Naive thymus-derived CD8-positive, alpha-beta T cell (primary cell): Measurements from ENCODE around the gene GPC4. TPM values are rescaled to one million over a fixed set of nuclear protein-coding genes. Genes with fewer than 3 reads are reported as not detected.

Source experiments
- ATAC-seq, 2 donors: fragments of 150-1000 bp; cut with Tn5 transposase in 1 of 2; sonication (Bioruptor Pico), chemical (Tn5 transposase) in 1 of 2; 1 replicate in 1 of 2; 2 replicates in 1 of 2; pipeline ENCODE4 v1.10.0; 2021; ENCODE audit warnings: mild to moderate bottlenecking in 2 of 2, moderate library complexity in 2 of 2
- POLR2A ChIA-PET: fragments of 350-600 bp; sonication (Branson Sonifier 250); formaldehyde crosslinking; loops from one replicate; lab custom pipeline; 2021; ENCODE audit warnings: antibody characterized with exemption; lab: Charles Lee
- DNase-seq, 10 donors: peaks; one replicate each; pipeline versions ENCODE4 v3.0.0 to v3.0.0-alpha.2; 2020 to 2022
- H3K27ac Mint-ChIP-seq, 10 donors: one replicate each; pipeline ENCODE4 v1.8.0; 2020 to 2022; ENCODE audit warnings: mild to moderate bottlenecking in 10 of 10, mixed read lengths in 10 of 10, moderate library complexity in 4 of 10, inconsistent platforms in 1 of 10
- H3K27me3 Mint-ChIP-seq, 5 donors: one replicate each; pipeline ENCODE4 v1.8.0; 2021 to 2022; ENCODE audit warnings: mixed read lengths in 5 of 5
- H3K36me3 Mint-ChIP-seq, 3 donors: one replicate each; pipeline ENCODE4 v1.8.0; 2020 to 2022; ENCODE audit warnings: mixed read lengths in 3 of 3, mild to moderate bottlenecking in 2 of 3, inconsistent platforms in 1 of 3
- H3K4me1 Mint-ChIP-seq, 4 donors: one replicate each; pipeline ENCODE4 v1.8.0; 2021 to 2022; ENCODE audit warnings: mixed read lengths in 4 of 4
- H3K4me3 Mint-ChIP-seq, 10 donors: one replicate each; pipeline ENCODE4 v1.8.0; 2020 to 2022; ENCODE audit warnings: mild to moderate bottlenecking in 10 of 10, mixed read lengths in 10 of 10, moderate library complexity in 6 of 10, inconsistent platforms in 1 of 10
- H3K9me3 Mint-ChIP-seq, 9 donors: one replicate each; pipeline ENCODE4 v1.8.0; 2020 to 2022; ENCODE audit warnings: mixed read lengths in 9 of 9, mild to moderate bottlenecking in 3 of 9, inconsistent platforms in 1 of 9, moderate library complexity in 1 of 9
- polyA plus RNA-seq, 3 donors: library from polyadenylated mRNA; unstranded; fragments of 300-500 nt; fragmentation: Illumina TruSeq; gene quantifications; one replicate each; pipeline ENCODE4 v1.2.3, GENCODE V29; 2021
- total RNA-seq, 8 experiments: library from RNA in 2 of 8; stranded (reverse) in 2 of 8; gene quantifications; one replicate each; pipeline ENCODE4 v1.2.3 and lab custom pipeline; 2021 to 2026

GPC4 gene
- total and polyA plus RNA-seq, 5 experiments from 2014 or later, result not detected

GRCh38 chrX:133375615-133376340 lies 39.5 kb downstream of the GPC4 start:
- H3K4me3 Mint-ChIP-seq, result no peak overlapping the region

GRCh38 chrX:133374874-133375387 lies 40.4 kb downstream of the GPC4 start:
- no peak overlapping the region for H3K27ac Mint-ChIP-seq
- H3K4me1 Mint-ChIP-seq, result no peaks in the 10 kb centered on the region
- DNase-seq (no peak), ATAC-seq (no peak)
- no peaks in the 10 kb centered on the region for H3K9me3 Mint-ChIP-seq
- peaks cover 0 to 8% (median 0%) of the 10 kb centered on the region in 5 donors for H3K27me3 Mint-ChIP-seq
- no peak overlapping the region for H3K4me3 Mint-ChIP-seq
- POLR2A ChIA-PET, result no interaction called here
- no peaks in the 10 kb centered on the region for H3K36me3 Mint-ChIP-seq

More at GRCh38 chrX:133375615-133376340, 39.5 kb downstream of the GPC4 start:
- no peaks in the 10 kb centered on the region for H3K4me1 Mint-ChIP-seq
- ATAC-seq, result no peak
- H3K27ac Mint-ChIP-seq, result no peak overlapping the region
- H3K27me3 Mint-ChIP-seq, result peaks cover 0 to 8% (median 0%) of the 10 kb centered on the region in 5 donors
- no peaks in the 10 kb centered on the region for H3K9me3 Mint-ChIP-seq
- POLR2A ChIA-PET, result no interaction called here
- DNase-seq, result no peak
- H3K36me3 Mint-ChIP-seq, result no peaks in the 10 kb centered on the region

GRCh38 chrX:133373386-133374079 lies 41.8 kb downstream of the GPC4 start:
- POLR2A ChIA-PET, result no interaction called here
- Mint-ChIP-seq H3K27me3 (peaks cover 0 to 8% (median 0%) of the 10 kb centered on the region in 5 donors), H3K36me3 (no peaks in the 10 kb centered on the region), H3K9me3 (no peaks in the 10 kb centered on the region), H3K27ac (no peak overlapping the region), H3K4me3 (no peak overlapping the region), H3K4me1 (peaks cover 0 to 5% (median 0%) of the 10 kb centered on the region in 4 donors)
- ATAC-seq, result no peak
- DNase-seq, result no peak

- Mint-ChIP-seq H3K4me3 (no peak overlapping the region), H3K9me3 (no peaks in the 10 kb centered on the region), H3K27me3 (peaks cover 0 to 8% (median 0%) of the 10 kb centered on the region in 5 donors), H3K36me3 (no peaks in the 10 kb centered on the region), H3K27ac (no peak overlapping the region), H3K4me1 (peaks cover 0 to 5% (median 0%) of the 10 kb centered on the region in 4 donors)
- ATAC-seq (no peak), DNase-seq (no peak)
- POLR2A ChIA-PET, result no interaction called here
These were observed 44.5 kb downstream of the GPC4 start for GRCh38 chrX:133370696-133371275.

- no peak overlapping the region for H3K27ac Mint-ChIP-seq
- H3K4me3 Mint-ChIP-seq, result no peak overlapping the region
- POLR2A ChIA-PET, result no interaction called here
- no peak for DNase-seq
- peaks cover 0 to 5% (median 0%) of the 10 kb centered on the region in 5 donors for H3K27me3 Mint-ChIP-seq
- no peaks in the 10 kb centered on the region for H3K36me3 Mint-ChIP-seq
- no peak for ATAC-seq
- H3K9me3 Mint-ChIP-seq, result no peaks in the 10 kb centered on the region
- H3K4me1 Mint-ChIP-seq, result peaks cover 0 to 8% (median 0%) of the 10 kb centered on the region in 4 donors
These were observed 46.2 kb downstream of the GPC4 start for GRCh38 chrX:133369065-133369464.

GRCh38 chrX:133366735-133367134 lies 48.6 kb downstream of the GPC4 start:
- DNase-seq, result no peak
- Mint-ChIP-seq H3K4me1 (peaks cover 0 to 8% (median 0%) of the 10 kb centered on the region in 4 donors), H3K27me3 (no peaks in the 10 kb centered on the region), H3K9me3 (no peaks in the 10 kb centered on the region), H3K4me3 (no peak overlapping the region), H3K36me3 (no peaks in the 10 kb centered on the region), H3K27ac (no peak overlapping the region)
- no peak for ATAC-seq
- POLR2A ChIA-PET, result no interaction called here

- POLR2A ChIA-PET, result no interaction called here
- no peaks in the 10 kb centered on the region for H3K9me3 Mint-ChIP-seq
These were observed 49.2 kb downstream of the GPC4 start for GRCh38 chrX:133365871-133366611.

GRCh38 chrX:133364865-133365264 lies 50.4 kb downstream of the GPC4 start:
- POLR2A ChIA-PET, result no interaction called here
- Mint-ChIP-seq H3K4me3 (no peak overlapping the region), H3K36me3 (no peaks in the 10 kb centered on the region), H3K27ac (no peak overlapping the region), H3K27me3 (no peaks in the 10 kb centered on the region), H3K9me3 (no peaks in the 10 kb centered on the region), H3K4me1 (peaks cover 0 to 8% (median 0%) of the 10 kb centered on the region in 4 donors)
- ATAC-seq (no peak), DNase-seq (no peak)

More at GRCh38 chrX:133365871-133366611, 49.2 kb downstream of the GPC4 start:
- Mint-ChIP-seq H3K4me3 (no peak overlapping the region), H3K27me3 (no peaks in the 10 kb centered on the region), H3K4me1 (peaks cover 0 to 8% (median 0%) of the 10 kb centered on the region in 4 donors), H3K36me3 (no peaks in the 10 kb centered on the region), H3K27ac (no peak overlapping the region)
- ATAC-seq, result no peak
- DNase-seq, result no peak

- POLR2A ChIA-PET, result no interaction called here
- Mint-ChIP-seq H3K36me3 (no peaks in the 10 kb centered on the region), H3K27me3 (no peaks in the 10 kb centered on the region), H3K4me3 (no peak overlapping the region), H3K9me3 (no peaks in the 10 kb centered on the region), H3K27ac (no peak overlapping the region), H3K4me1 (peaks cover 0 to 6% (median 0%) of the 10 kb centered on the region in 4 donors)
- ATAC-seq (no peak), DNase-seq (no peak)
These were observed 51.1 kb downstream of the GPC4 start for GRCh38 chrX:133364196-133364595.

- ATAC-seq (no peak), DNase-seq (no peak)
- POLR2A ChIA-PET, result no interaction called here
- Mint-ChIP-seq H3K27ac (no peak overlapping the region), H3K4me3 (no peak overlapping the region), H3K27me3 (peaks cover 0 to 2% (median 0%) of the 10 kb centered on the region in 5 donors), H3K9me3 (no peaks in the 10 kb centered on the region), H3K36me3 (no peaks in the 10 kb centered on the region), H3K4me1 (peaks cover 0 to 3% (median 0%) of the 10 kb centered on the region in 4 donors)
These were observed 52.8 kb downstream of the GPC4 start for GRCh38 chrX:133362538-133362937.

- peaks cover 0 to 3% (median 0%) of the 10 kb centered on the region in 9 donors for H3K9me3 Mint-ChIP-seq
- no peaks in the 10 kb centered on the region for H3K4me1 Mint-ChIP-seq
- ATAC-seq, result no peak
- DNase-seq, result no peak
- peaks cover 0 to 2% (median 0%) of the 10 kb centered on the region in 5 donors for H3K27me3 Mint-ChIP-seq
- no peak overlapping the region for H3K4me3 Mint-ChIP-seq
- no peak overlapping the region for H3K27ac Mint-ChIP-seq
- no peaks in the 10 kb centered on the region for H3K36me3 Mint-ChIP-seq
- POLR2A ChIA-PET, result no interaction called here
These were observed 55.8 kb downstream of the GPC4 start for GRCh38 chrX:133359466-133359865.

- DNase-seq (no peak), ATAC-seq (no peak)
- Mint-ChIP-seq H3K4me1 (no peaks in the 10 kb centered on the region), H3K9me3 (peaks cover 0 to 3% (median 0%) of the 10 kb centered on the region in 9 donors), H3K27me3 (peaks cover 0 to 2% (median 0%) of the 10 kb centered on the region in 5 donors), H3K27ac (no peak overlapping the region), H3K36me3 (no peaks in the 10 kb centered on the region), H3K4me3 (no peak overlapping the region)
- POLR2A ChIA-PET, result no interaction called here
These were observed 62.1 kb downstream of the GPC4 start for GRCh38 chrX:133353233-133353632.
